Activated B cell treated with CpG ODN at 0.5 μM for 24 hours (primary cell): ENCODE measurements around the gene FAAP100. TPM values are rescaled to one million over a fixed set of nuclear protein-coding genes. Genes with fewer than 3 reads are reported as not detected.

Experiments used
- ATAC-seq: fragments of 200-7000 bp; cut with Tn5 transposase; one replicate; pipeline ENCODE4 v1.10.0; 2021; ENCODE audit warnings: low read depth, mild to moderate bottlenecking, moderate library complexity
- CTCF ChIA-PET: fragments of 350-600 bp; sonication (Branson Sonifier 250); formaldehyde crosslinking; loops from one replicate; lab custom pipeline; 2021; ENCODE audit warnings: antibody characterized with exemption; lab: Charles Lee
- POLR2A ChIA-PET: fragments of 350-600 bp; sonication (Branson Sonifier 250); formaldehyde crosslinking; loops from one replicate; lab custom pipeline; 2021; ENCODE audit warnings: antibody characterized with exemption; lab: Charles Lee
- DNase-seq: peaks from one replicate; pipeline ENCODE4 v3.0.0; 2022
- H3K27ac Mint-ChIP-seq: one replicate; pipeline ENCODE4 v1.8.0; 2020; ENCODE audit warnings: mixed read lengths
- H3K27me3 Mint-ChIP-seq: one replicate; pipeline ENCODE4 v1.8.0; 2021; ENCODE audit warnings: mixed read lengths
- H3K36me3 Mint-ChIP-seq: one replicate; pipeline ENCODE4 v1.8.0; 2021; ENCODE audit warnings: low read depth, mixed read lengths
- H3K4me1 Mint-ChIP-seq: one replicate; pipeline ENCODE4 v1.8.0; 2021; ENCODE audit warnings: mixed read lengths
- H3K4me3 Mint-ChIP-seq: one replicate; pipeline ENCODE4 v1.8.0; 2020; ENCODE audit warnings: mild to moderate bottlenecking, mixed read lengths
- H3K9me3 Mint-ChIP-seq: one replicate; pipeline ENCODE4 v1.8.0; 2020; ENCODE audit warnings: mixed read lengths
- CTCF ChIP-seq: fragments of 200-600 bp; IDR thresholded peaks from one replicate; pipeline ENCODE4 v1.8.0; 2022; ENCODE audit warnings: antibody characterized with exemption, mild to moderate bottlenecking
- intact Hi-C: fragments of 100-400 bp; cut with micrococcal nuclease; formaldehyde crosslinking; loops from one replicate; pipeline ENCODE4 v1.15.1; 2024
- total RNA-seq: library from RNA; stranded (reverse); gene quantifications from 2 replicates; pipeline ENCODE4 v1.2.3, GENCODE V29; 2022

FAAP100 gene
- total RNA-seq, 1 donor from 2014 or later, result 48.2 TPM

GRCh38 chr17:81583589-81584342 lies 31.6 kb upstream of the FAAP100 start:
- ChIA-PET CTCF (no interaction called here), POLR2A (no interaction called here)
- no peaks in the 10 kb centered on the region for H3K9me3 Mint-ChIP-seq
- intact Hi-C loops, result no loop called here
- no peak for ATAC-seq
- peaks cover 76% of the 10 kb centered on the region for H3K36me3 Mint-ChIP-seq
- H3K27me3 Mint-ChIP-seq, result no peaks in the 10 kb centered on the region
- DNase-seq, result no peak
- peaks cover 7% of the 10 kb centered on the region for H3K4me1 Mint-ChIP-seq
- no peak overlapping the region for H3K4me3 Mint-ChIP-seq
- no peak for TF ChIP-seq CTCF
- H3K27ac Mint-ChIP-seq, result no peak overlapping the region

GRCh38 chr17:81582749-81583148 lies 30.6 kb upstream of the FAAP100 start:
- ChIA-PET POLR2A (no interaction called here), CTCF (no interaction called here)
- Mint-ChIP-seq H3K4me1 (peaks cover 12% of the 10 kb centered on the region), H3K4me3 (no peak overlapping the region), H3K9me3 (no peaks in the 10 kb centered on the region), H3K27ac (no peak overlapping the region), H3K27me3 (no peaks in the 10 kb centered on the region), H3K36me3 (peaks cover 75% of the 10 kb centered on the region)
- intact Hi-C loops, result no loop called here
- no peak for ATAC-seq
- no peak for TF ChIP-seq CTCF
- DNase-seq, result no peak

DNA sequence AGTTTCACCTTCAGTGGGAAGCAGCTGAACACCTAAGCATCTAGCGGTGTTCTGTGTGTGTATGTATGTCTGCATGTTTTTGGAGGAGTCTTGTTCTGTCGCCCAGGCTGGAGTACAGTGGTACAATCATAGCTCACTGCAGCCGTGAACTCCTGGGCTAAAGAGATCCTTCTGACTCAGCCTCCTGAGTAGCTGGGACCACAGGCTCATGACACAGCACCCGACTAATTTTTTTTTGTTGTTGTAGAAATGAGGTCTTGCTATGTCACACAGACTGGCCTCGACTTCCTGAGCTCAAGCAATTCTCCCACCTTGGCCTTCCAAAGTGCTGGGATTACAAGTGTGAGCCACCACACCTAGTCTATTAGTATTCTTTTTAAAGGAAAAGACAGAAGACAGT lies 30.2 kb upstream of the FAAP100 start:
- ChIA-PET POLR2A (no interaction called here), CTCF (no interaction called here)
- ATAC-seq, result no peak
- intact Hi-C loops, result no loop called here
- DNase-seq, result no peak
- Mint-ChIP-seq H3K27me3 (no peaks in the 10 kb centered on the region), H3K4me1 (peaks cover 12% of the 10 kb centered on the region), H3K27ac (no peak overlapping the region), H3K36me3 (peaks cover 77% of the 10 kb centered on the region), H3K4me3 (no peak overlapping the region), H3K9me3 (no peaks in the 10 kb centered on the region)
- no peak for TF ChIP-seq CTCF

- no peak for ATAC-seq
- H3K27ac Mint-ChIP-seq, result no peak overlapping the region
- TF ChIP-seq CTCF, result no peak
- H3K9me3 Mint-ChIP-seq, result no peaks in the 10 kb centered on the region
- no peaks in the 10 kb centered on the region for H3K27me3 Mint-ChIP-seq
- no peak for DNase-seq
- H3K4me1 Mint-ChIP-seq, result peaks cover 12% of the 10 kb centered on the region
- ChIA-PET POLR2A (no interaction called here), CTCF (no interaction called here)
- H3K36me3 Mint-ChIP-seq, result peaks cover 78% of the 10 kb centered on the region
- no peak overlapping the region for H3K4me3 Mint-ChIP-seq
- intact Hi-C loops, result no loop called here
Measured at GRCh38 chr17:81581758-81582157, 29.6 kb upstream of the FAAP100 start.

DNA sequence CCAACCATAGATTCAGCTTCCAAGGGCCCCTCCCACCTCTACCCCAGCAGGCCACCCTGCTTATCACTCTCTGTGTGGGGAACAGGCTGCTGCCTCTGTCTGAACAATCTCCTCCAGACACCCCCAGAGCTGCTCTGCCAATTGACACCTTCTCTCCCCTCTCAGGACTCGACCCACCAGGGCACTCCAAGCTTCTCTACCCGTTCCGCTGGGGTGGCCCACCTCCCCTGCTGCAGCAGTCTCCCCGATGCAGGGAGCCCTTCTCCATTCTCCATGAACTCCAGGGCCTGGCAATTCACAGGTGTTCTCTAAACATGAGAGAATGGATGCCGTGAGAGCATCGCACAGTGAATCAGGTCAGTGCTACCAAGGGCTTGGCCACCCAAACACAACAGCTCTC lies 28.3 kb upstream of the FAAP100 start:
- Mint-ChIP-seq H3K36me3 (peaks cover 79% of the 10 kb centered on the region), H3K27ac (no peak overlapping the region), H3K4me3 (no peak overlapping the region), H3K27me3 (no peaks in the 10 kb centered on the region), H3K9me3 (no peaks in the 10 kb centered on the region), H3K4me1 (peaks cover 12% of the 10 kb centered on the region)
- POLR2A ChIA-PET, result no interaction called here
- ATAC-seq (no peak), DNase-seq (no peak)
- CTCF ChIA-PET, result no interaction called here
- intact Hi-C loops, result no loop called here
- no peak for TF ChIP-seq CTCF
